ENCODE measurements around the gene SYP. TPM values are rescaled to one million over a fixed set of nuclear protein-coding genes. Genes with fewer than 3 reads are reported as not detected.
"Not testable (repeated sequence)": the region's sequence is repeated elsewhere in the genome, so short reads cannot be mapped to it uniquely, and the experiment has no call there.

SYP gene
- total and polyA plus RNA-seq, 7 donors = 1.2 to 20.2 (median 8.0) TPM

DNA sequence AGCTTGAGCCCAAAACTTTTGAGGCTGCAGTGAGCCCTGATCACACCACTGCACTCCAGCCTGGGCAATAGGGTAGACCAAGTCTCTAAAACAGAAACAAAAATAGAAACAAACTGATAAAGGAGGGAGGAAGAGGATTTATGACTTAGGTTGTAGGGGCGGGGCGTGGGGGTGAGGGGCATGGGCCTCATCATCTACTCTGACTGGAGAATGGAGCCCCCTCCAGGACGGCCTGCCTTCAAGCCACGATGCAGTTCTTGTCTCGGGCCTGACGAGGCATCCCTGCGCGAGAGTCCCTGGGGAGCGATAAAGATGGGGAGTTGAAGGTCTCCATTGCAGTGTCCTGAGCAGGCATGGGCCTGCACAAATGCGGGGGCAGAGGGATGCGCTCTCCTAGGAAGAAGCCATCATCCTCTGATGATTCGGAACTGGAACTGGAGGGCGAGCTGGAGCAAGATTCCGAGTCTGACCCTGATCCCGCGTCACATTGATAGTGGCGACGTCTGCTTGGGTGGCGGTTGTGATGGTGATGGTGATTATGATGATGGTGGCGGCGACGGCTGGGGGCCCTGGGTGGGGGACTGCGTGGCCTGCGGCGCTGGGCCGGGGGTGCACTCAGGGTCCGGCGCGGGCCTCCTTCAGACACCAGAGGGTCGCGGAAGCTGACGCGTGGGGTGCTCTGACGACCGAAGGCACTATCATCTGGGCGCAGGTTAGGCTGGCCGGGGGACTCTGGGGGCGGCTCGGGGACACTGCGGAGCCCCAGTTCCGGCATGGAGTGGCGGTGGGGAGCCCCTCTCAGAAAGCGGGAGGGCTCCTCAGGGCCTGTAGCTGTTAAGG is 24.3 kb downstream of the SYP start:
- no peaks in the 10 kb centered on the region for H3K27me3 ChIP-seq
- peak overlapping the region in 2 of 4 donors; percentile 54 to 61 for H3K27ac ChIP-seq
- H3K4me1 ChIP-seq = peaks cover 0 to 27% (median 5%) of the 10 kb centered on the region in 4 donors
- intact Hi-C loops (cut with DNase I) = no loop called here
- H3K4me3 ChIP-seq = no peak overlapping the region
- H3K36me3 ChIP-seq = peaks cover 0 to 20% (median 5%) of the 10 kb centered on the region in 4 donors
- no peak for TF ChIP-seq EP300 (IDR thresholded peaks at IDR 0.05)
- no peak for TF ChIP-seq POLR2AphosphoS5 (IDR thresholded peaks at IDR 0.05)
- TF ChIP-seq POLR2A (IDR thresholded peaks at IDR 0.05) = no peak
- TF ChIP-seq, protein P1, sequence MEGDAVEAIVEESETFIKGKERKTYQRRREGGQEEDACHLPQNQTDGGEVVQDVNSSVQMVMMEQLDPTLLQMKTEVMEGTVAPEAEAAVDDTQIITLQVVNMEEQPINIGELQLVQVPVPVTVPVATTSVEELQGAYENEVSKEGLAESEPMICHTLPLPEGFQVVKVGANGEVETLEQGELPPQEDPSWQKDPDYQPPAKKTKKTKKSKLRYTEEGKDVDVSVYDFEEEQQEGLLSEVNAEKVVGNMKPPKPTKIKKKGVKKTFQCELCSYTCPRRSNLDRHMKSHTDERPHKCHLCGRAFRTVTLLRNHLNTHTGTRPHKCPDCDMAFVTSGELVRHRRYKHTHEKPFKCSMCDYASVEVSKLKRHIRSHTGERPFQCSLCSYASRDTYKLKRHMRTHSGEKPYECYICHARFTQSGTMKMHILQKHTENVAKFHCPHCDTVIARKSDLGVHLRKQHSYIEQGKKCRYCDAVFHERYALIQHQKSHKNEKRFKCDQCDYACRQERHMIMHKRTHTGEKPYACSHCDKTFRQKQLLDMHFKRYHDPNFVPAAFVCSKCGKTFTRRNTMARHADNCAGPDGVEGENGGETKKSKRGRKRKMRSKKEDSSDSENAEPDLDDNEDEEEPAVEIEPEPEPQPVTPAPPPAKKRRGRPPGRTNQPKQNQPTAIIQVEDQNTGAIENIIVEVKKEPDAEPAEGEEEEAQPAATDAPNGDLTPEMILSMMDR (IDR thresholded peaks at IDR 0.05) = no peak
- no peak for DNase-seq
- no peaks in the 10 kb centered on the region for H3K9me3 ChIP-seq
- 94% methylated on average over 43 of the region's 43 CpGs for WGBS, 2 donors

DNA sequence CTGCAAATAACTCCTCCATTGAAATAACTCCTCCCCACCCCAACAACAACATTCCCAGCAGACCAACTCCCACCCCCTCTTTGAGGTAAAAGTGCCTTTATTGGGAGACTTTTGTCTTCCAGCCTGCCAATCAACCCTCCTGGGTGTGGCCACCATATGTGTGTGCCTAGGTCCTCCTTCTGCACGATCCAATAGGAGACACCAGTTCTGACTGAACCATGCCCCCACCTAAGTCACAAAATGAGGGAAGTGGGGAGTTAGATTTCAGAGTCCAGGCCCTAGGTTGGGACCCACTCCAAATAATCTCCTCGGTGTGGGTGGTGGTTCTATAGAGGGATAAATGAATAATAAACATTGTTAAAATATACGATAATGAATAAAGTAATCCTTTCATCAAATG is 25.3 kb downstream of the SYP start:
- no peak overlapping the region for H3K4me3 ChIP-seq
- no peak for DNase-seq
- intact Hi-C loops (cut with DNase I) = no loop called here
- no peaks in the 10 kb centered on the region for H3K9me3 ChIP-seq
- peaks cover 0 to 27% (median 5%) of the 10 kb centered on the region in 4 donors for H3K4me1 ChIP-seq
- 34 to 64% methylated on average over 3 of the region's 3 CpGs for WGBS, 2 donors
- H3K36me3 ChIP-seq = peaks cover 0 to 17% (median 5%) of the 10 kb centered on the region in 4 donors
- H3K27ac ChIP-seq = no peak overlapping the region
- H3K27me3 ChIP-seq = no peaks in the 10 kb centered on the region
- TF ChIP-seq POLR2AphosphoS5 (IDR thresholded peaks at IDR 0.05) (no peak), POLR2A (IDR thresholded peaks at IDR 0.05) (no peak), EP300 (IDR thresholded peaks at IDR 0.05) (no peak)
- TF ChIP-seq, protein P1 (IDR thresholded peaks at IDR 0.05) = no peak

DNA sequence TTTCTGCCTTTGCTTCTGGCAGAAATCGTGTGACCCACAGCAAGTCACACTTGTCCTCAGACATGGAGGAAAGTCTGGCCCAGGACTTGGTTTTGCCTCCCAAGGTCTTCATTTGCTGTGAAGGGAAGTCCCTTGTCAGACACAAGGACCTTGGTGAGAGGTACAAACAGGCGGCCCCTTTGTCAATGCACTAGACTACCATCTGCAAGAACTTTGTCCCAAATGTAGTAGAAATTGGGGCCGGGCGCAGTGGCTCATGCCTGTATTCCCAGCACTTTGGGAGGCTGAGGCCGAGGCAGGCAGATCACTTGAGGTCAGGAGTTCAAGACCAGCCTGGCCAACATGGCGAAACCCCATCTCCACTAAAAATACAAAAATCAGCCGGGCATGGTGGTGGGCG is 26.4 kb downstream of the SYP start:
- H3K27me3 ChIP-seq; H3K4me3 ChIP-seq; DNase-seq; intact Hi-C loops (cut with DNase I); H3K9me3 ChIP-seq: not testable (repeated sequence)
- Histone ChIP-seq H3K4me1 (peaks cover 0 to 27% (median 5%) of the 10 kb centered on the region in 4 donors), H3K36me3 (peaks cover 0 to 17% (median 5%) of the 10 kb centered on the region in 4 donors), H3K27ac (peak overlapping the region; percentile 42 to 93 (median 90))
- WGBS, 2 donors = 94 to 96% methylated on average over 8 of the region's 8 CpGs

DNA sequence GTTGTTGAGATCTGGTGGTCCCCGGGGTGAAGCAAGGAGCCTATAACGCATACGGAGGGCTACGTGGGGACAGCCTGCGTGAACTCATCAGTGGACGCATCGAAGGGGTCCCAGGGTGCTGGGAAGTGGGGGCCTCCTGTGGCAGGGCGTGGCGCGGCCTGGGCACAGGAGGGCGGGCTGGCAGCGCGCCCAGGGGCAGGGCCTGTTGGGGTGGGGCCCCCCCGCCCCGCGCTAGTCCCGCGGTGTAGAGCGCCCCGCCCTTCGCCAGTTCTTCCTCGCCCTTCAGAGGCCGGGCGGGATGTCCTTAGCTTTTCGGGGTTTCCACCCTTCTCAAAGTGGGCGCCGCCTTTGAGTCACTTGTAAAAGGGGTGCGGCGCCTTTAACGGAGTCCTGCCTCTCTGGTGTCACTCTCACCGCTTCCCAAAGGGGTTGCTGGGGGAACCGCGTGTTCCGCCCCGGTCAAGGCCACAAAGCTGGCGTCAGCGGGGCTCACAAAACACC is 27.7 kb downstream of the SYP start:
- intact Hi-C loops (cut with DNase I) = no loop called here
- peak overlapping the region; percentile 42 to 65 (median 60) for H3K4me3 ChIP-seq
- 0 to 1% methylated on average over 37 of the region's 37 CpGs for WGBS, 2 donors
- no peaks in the 10 kb centered on the region for H3K27me3 ChIP-seq
- H3K36me3 ChIP-seq = peaks cover 0 to 17% (median 5%) of the 10 kb centered on the region in 4 donors
- H3K9me3 ChIP-seq = no peaks in the 10 kb centered on the region
- peak overlapping the region; percentile 88 to 93 (median 92) for H3K27ac ChIP-seq
- TF ChIP-seq, protein P1 (IDR thresholded peaks at IDR 0.05) = no peak
- TF ChIP-seq POLR2AphosphoS5 (IDR thresholded peaks at IDR 0.05) (peak in 3 of 4 donors; percentile 52 to 56 (median 52)), EP300 (IDR thresholded peaks at IDR 0.05) (no peak)
- H3K4me1 ChIP-seq = peaks cover 0 to 32% (median 8%) of the 10 kb centered on the region in 4 donors
- peak; percentile 90 for DNase-seq

DNA sequence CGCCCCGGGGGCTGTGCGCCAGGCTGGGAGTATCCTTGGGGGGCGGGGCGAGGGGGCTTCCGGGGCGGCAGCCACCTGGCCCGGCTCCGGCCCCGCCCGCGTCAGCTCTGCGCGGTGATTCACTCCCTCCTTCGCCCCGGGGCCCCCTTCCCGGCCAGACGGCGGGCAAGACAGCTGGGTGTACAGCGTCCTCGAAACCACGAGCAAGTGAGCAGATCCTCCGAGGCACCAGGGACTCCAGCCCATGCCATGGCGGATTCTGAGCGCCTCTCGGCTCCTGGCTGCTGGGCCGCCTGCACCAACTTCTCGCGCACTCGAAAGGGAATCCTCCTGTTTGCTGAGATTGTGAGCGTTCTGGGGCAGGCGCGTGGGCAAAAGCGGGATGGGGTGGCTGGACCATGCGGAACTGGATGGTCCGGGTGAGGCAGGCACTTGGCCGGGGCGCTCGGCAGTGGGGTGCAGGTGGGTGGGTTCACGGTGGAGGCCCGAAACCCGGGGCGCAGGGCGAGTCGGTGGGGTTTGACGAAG is 28.2 kb downstream of the SYP start, which contains the start of gene PLP2:
Gene PLP2, plus strand, starts transcription at position 147 of the 528 bp plus-strand sequence. Its CDS starts 103 bp downstream, at position 250.
- TF ChIP-seq POLR2A (IDR thresholded peaks at IDR 0.05) = peak; percentile 40 to 45
- TF ChIP-seq POLR2AphosphoS5 (IDR thresholded peaks at IDR 0.05) = peak; percentile 75 to 91 (median 82)
- TF ChIP-seq EP300 (IDR thresholded peaks at IDR 0.05) = no peak
- TF ChIP-seq, protein P1 (IDR thresholded peaks at IDR 0.05) = no peak
- WGBS, 2 donors = 0 to 1% methylated on average over 46 of the region's 46 CpGs

More for the DNA sequence above, 28.2 kb downstream of the SYP start, which contains the start of gene PLP2:
- peaks cover 0 to 27% (median 5%) of the 10 kb centered on the region in 4 donors for H3K4me1 ChIP-seq
- no peaks in the 10 kb centered on the region for H3K9me3 ChIP-seq
- H3K27ac ChIP-seq = peak within 1 kb of the TSS; percentile 88 to 93 (median 92)
- H3K27me3 ChIP-seq = no peaks in the 10 kb centered on the region
- intact Hi-C loops (cut with DNase I) = no loop called here
- peak within 1 kb of the TSS; percentile 42 to 65 (median 60) for H3K4me3 ChIP-seq
- peaks cover 0 to 17% (median 5%) of the 10 kb centered on the region in 4 donors for H3K36me3 ChIP-seq
- DNase-seq = peak; percentile 85

Data from sigmoid colon (tissue), 7 donors.